ENCODE measurements around the gene ZNF805. TPM values are rescaled to one million over a fixed set of nuclear protein-coding genes. Genes with fewer than 3 reads are reported as not detected.
A peak's percentile ranks its signal among the peaks of the same experiment; 100 is the strongest.

Gene ZNF805
- total RNA-seq, 4 donors from 2014 or later, result 7.4 to 17.0 (median 10.1) TPM

- H3K9me3 ChIP-seq, result peaks cover 0 to 6% (median 0%) of the 10 kb centered on the region in 4 donors
- H3K36me3 ChIP-seq, result peaks cover 0 to 81% (median 3%) of the 10 kb centered on the region in 3 donors
- no peak overlapping the region for H3K27ac ChIP-seq
- no peak overlapping the region for H3K4me3 ChIP-seq
- DNase-seq, result no peak
- H3K4me1 ChIP-seq, result no peaks in the 10 kb centered on the region
- H3K27me3 ChIP-seq, result no peaks in the 10 kb centered on the region
- TF ChIP-seq CTCF (IDR thresholded peaks at IDR 0.05) (no peak), POLR2A (IDR thresholded peaks at IDR 0.05) (no peak)
Measured at GRCh38 chr19:57202160-57202559, 38.3 kb upstream of the ZNF805 start.

- peaks cover 3 to 81% (median 5%) of the 10 kb centered on the region in 3 donors for H3K36me3 ChIP-seq
- no peak for TF ChIP-seq POLR2A (IDR thresholded peaks at IDR 0.05)
- TF ChIP-seq CTCF (IDR thresholded peaks at IDR 0.05), result no peak
- no peak overlapping the region for H3K4me3 ChIP-seq
- DNase-seq, result no peak
- H3K27ac ChIP-seq, result no peak overlapping the region
- H3K27me3 ChIP-seq, result no peaks in the 10 kb centered on the region
- no peaks in the 10 kb centered on the region for H3K4me1 ChIP-seq
- H3K9me3 ChIP-seq, result peaks cover 0 to 14% (median 0%) of the 10 kb centered on the region in 4 donors
Measured at GRCh38 chr19:57210381-57210780, 30.1 kb upstream of the ZNF805 start.

GRCh38 chr19:57212109-57212508 is 28.3 kb upstream of the ZNF805 start:
- Histone ChIP-seq H3K27ac (no peak overlapping the region), H3K9me3 (peaks cover 0 to 19% (median 0%) of the 10 kb centered on the region in 4 donors), H3K27me3 (no peaks in the 10 kb centered on the region), H3K4me1 (no peaks in the 10 kb centered on the region), H3K4me3 (no peak overlapping the region), H3K36me3 (peaks cover 0 to 80% (median 5%) of the 10 kb centered on the region in 3 donors)
- DNase-seq, result no peak
- TF ChIP-seq POLR2A (IDR thresholded peaks at IDR 0.05) (no peak), CTCF (IDR thresholded peaks at IDR 0.05) (no peak)

GRCh38 chr19:57227502-57227901 is 12.9 kb upstream of the ZNF805 start:
- Histone ChIP-seq H3K27ac (no peak overlapping the region), H3K36me3 (no peaks in the 10 kb centered on the region), H3K27me3 (no peaks in the 10 kb centered on the region), H3K4me1 (no peaks in the 10 kb centered on the region), H3K4me3 (no peak overlapping the region), H3K9me3 (no peaks in the 10 kb centered on the region)
- peak in 1 of 3 donors; percentile 14 for DNase-seq
- TF ChIP-seq CTCF (IDR thresholded peaks at IDR 0.05) (no peak), POLR2A (IDR thresholded peaks at IDR 0.05) (no peak)

GRCh38 chr19:57231686-57232085 is 8.7 kb upstream of the ZNF805 start:
- Histone ChIP-seq H3K4me3 (no peak overlapping the region), H3K4me1 (no peaks in the 10 kb centered on the region), H3K27me3 (no peaks in the 10 kb centered on the region), H3K9me3 (no peaks in the 10 kb centered on the region), H3K27ac (no peak overlapping the region), H3K36me3 (no peaks in the 10 kb centered on the region)
- DNase-seq, result peak in 1 of 3 donors; percentile 30
- TF ChIP-seq CTCF (IDR thresholded peaks at IDR 0.05), result no peak
- no peak for TF ChIP-seq POLR2A (IDR thresholded peaks at IDR 0.05)

- TF ChIP-seq POLR2A (IDR thresholded peaks at IDR 0.05), result no peak
- no peak for TF ChIP-seq CTCF (IDR thresholded peaks at IDR 0.05)
- no peak overlapping the region for H3K27ac ChIP-seq
- no peaks in the 10 kb centered on the region for H3K9me3 ChIP-seq
- no peaks in the 10 kb centered on the region for H3K27me3 ChIP-seq
- H3K36me3 ChIP-seq, result no peaks in the 10 kb centered on the region
- DNase-seq, result no peak
- H3K4me1 ChIP-seq, result no peaks in the 10 kb centered on the region
- no peak overlapping the region for H3K4me3 ChIP-seq
Measured at GRCh38 chr19:57233207-57233606, 7.2 kb upstream of the ZNF805 start.

All from Peyer's patch (tissue), 4 donors.